Right forelimb (tissue), 1 donor: ENCODE results near the gene POF1B.
"Not testable (repeated sequence)": the region's sequence is repeated elsewhere in the genome, so short reads cannot be mapped to it uniquely, and the experiment has no call there.

Source experiments
- DNase-seq: peaks from one replicate; pipeline ENCODE4 v3.0.0-alpha.2; 2018

The POF1B gene, protein sequence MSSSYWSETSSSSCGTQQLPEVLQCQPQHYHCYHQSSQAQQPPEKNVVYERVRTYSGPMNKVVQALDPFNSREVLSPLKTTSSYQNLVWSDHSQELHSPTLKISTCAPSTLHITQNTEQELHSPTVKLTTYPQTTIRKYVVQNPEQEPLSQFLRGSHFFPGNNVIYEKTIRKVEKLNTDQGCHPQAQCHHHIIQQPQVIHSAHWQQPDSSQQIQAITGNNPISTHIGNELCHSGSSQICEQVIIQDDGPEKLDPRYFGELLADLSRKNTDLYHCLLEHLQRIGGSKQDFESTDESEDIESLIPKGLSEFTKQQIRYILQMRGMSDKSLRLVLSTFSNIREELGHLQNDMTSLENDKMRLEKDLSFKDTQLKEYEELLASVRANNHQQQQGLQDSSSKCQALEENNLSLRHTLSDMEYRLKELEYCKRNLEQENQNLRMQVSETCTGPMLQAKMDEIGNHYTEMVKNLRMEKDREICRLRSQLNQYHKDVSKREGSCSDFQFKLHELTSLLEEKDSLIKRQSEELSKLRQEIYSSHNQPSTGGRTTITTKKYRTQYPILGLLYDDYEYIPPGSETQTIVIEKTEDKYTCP

DNA sequence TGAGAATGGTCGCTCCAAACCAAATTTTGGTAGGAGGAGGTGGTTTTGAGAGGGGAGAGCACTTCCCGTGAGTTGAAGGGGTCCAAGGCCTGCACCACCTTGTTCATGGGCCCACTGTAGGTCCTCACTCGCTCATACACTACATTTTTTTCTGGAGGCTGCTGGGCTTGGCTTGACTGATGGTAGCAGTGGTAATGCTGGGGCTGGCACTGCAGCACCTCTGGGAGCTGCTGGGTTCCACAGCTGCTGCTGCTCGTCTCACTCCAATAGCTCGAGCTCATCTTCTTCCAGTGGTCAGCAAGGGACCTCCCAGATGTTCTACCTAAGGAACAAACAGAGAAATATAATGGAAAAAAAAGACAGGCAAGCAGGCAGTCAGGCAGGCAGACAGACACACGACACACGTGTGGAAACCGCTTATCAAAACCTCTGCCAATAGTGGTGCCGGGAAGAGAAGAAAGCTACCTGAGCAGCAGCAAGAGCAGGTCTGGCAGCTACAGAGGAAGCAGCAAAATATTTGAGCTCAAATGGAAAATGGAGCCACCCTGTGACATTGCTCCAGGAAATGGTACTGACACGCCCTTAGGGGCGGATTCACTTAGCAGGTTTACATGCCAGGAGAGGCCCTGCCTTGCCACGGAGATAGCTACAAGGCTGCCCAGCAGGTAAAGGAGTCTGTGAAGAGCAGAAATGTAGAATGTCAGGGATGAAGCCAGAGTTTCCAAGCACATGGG is at the start of gene POF1B:
Gene POF1B, minus strand, starts transcription at position 492 of the 734 bp plus-strand sequence. Its CDS starts 211 bp downstream, at position 281.
- DNase-seq, result no peak

DNA sequence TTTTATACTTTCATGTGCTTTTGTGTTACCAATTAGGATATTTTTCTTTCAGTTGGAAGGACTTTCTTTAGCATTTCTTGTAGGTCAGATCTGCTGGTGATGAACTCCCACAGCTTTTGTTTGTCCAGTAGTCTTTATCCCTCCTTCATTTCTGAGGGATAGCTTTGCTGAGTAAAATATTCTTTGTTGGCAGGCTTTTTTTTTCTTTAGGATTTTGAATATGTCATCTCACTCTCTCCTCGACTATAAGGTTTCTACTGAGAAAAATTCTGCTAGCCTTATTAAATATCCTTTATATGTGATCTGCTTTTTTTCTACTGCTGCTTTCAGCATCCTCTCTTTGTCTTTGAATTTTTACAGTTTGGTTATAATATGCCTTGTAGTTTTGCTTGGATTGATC is 49.6 kb upstream of the POF1B start:
- no peak for DNase-seq

DNA sequence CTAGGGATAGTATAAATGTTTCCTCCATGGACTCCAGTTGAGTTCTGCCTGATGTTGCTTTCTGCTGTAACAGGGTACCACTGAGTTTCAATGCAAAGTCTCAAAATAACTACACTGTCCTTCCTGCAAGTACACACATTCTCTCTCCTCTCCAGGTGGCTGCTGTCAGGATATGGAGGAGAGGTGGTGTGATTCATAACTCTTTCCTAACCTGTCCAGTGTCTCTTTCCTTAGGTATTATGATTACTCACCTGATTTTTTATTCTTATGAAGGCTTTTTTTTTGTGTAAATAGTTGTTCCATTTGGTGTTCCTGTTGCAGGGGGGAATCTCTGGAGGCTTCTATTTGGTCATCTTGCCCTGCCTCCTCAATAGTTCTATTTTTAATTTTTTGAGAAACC is 39.8 kb upstream of the POF1B start:
- no peak for DNase-seq

DNA sequence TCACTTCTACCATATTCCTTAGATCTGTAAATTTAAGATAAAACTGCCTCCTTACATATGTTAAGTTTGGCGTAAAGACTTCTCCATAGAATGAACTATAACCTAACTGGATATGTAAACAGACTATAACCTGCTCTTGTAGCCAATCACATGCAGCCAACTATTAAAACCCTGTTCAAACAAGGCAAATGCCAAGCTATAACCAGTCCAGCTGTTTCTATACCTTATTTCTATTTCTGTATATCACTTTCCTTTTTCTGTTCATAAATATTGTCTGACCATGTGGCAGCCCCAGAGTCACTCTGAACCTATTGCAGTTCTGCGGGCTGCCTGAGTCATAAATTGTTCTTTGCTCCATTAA is 12.4 kb upstream of the POF1B start:
- no peak for DNase-seq

DNA sequence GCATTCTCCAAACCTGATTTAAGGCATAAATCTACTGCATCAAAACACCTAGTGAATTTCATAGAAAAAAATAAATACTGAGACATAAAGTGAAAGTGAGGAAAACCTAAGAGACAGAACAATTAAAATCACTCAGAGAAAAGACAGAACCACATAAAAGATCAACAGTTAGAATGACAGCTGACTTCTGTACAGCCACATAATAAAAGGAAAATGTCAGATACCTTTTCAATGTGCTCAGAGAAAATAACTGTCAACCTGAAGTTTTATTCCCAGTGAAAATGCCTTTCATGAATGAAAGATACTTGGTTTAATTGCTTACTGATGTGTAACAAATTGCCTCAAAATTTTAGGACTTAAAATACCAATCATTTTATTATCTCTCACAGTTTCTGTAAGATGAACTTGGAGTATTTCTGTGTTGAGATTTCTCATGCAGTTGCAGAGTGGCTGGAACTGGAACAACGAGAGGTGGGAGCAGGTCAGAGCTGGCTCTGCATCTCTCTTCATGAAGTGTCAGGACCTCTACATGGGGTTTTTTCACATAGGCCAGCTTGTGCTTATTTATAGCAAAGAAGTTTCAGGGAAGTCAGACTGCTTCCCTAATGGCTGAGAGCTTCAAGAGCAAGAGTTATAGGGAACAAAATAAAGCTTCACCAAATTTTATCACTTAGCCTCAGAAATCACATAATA is 11.9 kb upstream of the POF1B start:
- DNase-seq, result no peak

DNA sequence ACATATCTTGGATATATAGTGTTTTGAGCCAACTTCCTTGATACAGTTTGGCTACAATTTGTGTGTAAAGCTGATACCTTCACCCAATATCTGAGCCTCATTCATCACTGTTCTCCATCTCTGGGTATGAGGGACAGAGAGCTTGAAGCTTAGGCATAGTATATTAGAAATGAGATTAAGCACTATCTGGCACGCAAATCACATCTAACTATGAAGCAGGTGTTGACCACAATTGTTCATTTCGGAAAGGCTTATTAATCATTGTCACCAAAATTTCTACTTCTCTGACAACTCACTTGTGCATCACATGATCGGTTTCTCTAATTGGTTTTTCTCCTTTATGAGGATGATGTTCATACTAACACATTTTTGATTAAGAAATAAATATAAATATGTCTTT is 2.1 kb upstream of the POF1B start:
- DNase-seq, result no peak

DNA sequence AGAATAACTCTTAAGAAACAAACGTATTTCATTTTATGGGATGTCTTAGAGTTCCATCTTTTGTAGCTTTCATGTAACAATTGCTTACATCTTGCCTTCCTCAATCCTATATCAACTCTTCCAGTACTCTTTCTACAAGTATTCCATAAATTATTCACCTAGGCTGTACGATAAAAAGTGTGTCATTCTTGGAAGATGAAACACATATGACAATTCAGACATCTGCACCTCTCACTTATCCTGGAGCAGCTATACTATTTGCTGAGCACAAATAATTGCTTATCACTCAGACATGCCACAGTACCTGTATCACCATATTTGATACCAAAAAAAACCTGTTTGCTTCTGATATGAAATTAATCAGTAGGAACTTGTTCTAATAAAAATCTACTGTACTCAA is 1.0 kb downstream of the POF1B start:
- no peak for DNase-seq

DNA sequence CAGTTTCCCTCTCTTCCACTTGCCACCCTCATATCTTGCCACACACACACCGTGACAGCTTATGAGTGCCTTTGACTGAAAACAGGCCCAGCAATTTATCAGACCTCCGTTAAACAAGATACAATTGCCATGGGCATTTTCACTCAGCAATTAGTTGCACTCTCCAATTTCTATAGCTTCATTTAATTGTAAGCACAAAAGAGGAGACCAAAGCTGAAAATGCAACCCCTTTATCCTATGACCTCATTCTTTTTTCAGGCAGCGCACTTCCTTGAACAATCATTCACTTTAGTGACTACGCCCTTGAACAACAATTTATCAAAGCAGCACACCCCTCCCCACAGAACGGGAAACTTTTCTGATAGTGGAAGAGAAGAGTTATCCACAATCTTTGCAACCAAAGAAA is 4.1 kb downstream of the POF1B start:
- DNase-seq, result no peak

DNA sequence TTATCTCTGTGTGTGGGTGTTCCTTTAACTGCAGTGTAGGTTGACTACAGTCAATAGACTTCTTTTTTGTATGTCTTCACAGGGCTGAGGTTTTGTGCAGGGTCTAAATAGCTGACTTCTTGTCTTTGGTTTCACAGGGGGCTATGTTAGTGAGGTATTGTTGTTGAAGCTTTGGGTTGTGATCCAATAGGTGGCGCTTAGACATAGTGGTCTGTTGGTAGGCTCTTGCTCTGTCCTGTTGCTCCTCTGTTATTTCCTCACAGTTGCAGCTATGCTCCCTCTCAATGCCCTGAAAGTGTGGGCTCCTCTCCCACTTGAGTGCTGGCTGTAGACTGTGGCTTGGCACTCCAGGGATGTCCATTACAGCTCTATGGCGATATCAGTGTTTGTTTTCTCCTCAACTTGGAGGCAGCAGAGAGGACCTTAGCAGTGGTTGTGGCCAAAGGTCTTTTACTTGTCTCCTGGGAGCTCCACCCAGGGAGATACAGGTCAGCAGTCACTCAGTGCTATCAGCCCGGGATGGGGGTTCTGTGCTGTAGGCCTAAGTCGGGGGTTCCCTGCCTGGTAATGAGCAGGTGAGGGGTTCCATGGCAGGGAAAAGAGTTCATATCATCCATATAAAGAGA is 14.0 kb downstream of the POF1B start:
- no peak for DNase-seq

DNA sequence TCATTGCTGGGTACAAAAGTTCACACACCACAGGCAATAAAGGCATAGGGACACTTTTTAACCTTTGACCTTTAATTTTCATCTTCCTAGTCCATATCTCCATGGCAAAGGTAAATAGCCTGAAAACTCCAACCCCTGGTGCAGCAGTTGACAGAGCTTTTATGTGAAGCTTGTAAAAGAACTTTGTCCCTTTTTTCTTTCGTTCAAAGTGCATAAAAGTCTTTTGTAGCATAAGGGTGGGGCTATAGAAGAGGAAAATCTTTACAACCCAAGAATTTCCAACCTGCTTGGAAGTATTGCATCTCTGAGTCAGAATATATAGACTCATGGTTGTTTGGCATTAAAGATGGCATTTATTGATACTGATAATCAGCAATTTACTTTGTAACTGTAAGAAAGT is 20.4 kb downstream of the POF1B start:
- DNase-seq, result no peak

DNA sequence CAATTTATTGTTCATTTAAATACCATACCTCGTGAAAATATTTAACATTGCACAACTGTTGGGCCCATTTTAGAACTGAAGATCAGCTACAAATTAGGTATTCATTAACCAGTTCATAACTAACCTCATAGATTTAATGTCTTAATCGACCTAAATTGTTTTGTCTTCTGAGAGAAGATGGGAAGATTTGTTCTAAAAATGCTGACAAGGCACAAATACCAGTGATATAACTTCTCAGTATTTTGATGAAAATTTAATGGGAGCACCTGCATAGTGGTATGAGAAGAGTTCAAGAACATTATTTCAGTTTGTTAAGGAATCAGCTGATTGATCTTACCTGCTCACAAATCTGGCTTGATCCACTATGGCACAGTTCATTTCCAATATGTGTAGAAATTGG is 33.9 kb downstream of the POF1B start:
- no peak for DNase-seq

DNA sequence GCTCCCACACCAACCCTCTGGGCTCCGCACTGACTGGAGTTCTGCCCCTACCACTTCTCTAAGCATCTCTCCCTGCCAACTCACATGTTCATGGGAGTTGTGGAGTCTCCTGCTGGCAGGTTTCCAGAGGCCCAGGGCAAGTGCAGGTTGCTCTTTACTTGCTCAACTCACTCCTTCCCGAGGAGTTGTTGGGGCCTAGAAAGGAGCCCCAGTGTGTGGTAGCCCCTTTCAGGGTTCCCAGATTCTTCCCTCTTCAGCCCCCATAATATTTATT is 52.5 kb downstream of the POF1B start:
- DNase-seq, result no peak

DNA sequence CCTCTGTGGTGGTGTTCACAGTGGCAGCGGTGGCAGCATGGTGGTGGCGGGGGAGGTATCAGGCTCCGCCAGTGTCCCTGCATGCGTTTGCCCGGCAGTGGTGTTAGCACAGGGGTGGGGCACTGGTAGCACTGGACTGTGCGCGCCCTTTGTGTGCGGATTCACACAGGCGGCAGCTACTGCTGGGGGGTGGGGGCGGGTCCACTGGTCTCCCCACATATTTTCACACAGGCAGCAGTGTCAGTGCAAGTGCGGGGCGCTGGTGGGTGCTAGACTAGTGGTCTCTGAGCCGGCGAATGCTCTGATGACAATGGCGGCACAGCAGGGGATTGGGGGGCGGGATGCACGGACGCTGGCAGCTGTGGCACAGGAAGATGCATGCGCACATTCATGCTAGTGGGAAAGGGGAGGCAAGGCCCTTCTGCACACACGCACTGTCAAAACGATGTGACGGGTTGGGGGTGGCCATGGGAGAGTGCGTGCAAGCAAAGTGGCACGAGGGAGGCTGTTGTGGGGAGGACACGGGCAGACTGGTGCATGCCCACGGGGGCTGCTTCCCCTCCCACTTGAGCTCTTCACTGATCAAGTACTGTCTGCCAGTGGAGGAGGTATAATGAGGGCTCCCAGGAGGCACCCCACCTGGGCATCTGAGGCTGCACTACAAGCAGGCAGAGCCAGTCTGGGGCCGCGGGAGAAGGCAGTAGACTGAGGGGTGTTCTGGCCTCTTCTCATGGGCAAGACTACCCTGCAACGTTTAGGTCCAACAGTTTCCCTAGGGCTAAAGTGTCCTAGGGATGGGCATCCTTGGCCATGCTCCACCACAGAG is 53.0 kb downstream of the POF1B start:
- DNase-seq, result no peak

DNA sequence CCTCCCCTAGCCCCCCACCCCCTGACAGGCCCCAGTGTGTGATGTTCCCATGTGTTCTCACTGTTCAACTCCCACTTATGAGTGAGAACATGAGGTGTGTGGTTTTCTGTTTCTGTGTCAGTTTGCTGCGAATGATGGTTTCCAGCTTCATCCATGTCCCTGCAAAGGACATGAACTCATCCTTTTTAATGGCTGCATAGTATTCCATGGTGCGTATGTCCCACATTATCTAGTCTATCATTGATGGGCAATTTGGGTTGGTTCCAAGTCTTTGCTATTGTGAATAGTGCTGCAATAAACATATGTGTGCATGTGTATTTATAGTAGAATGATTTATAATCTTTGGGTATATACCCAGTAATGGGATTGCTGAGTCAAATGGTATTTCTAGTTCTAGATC is 68.1 kb downstream of the POF1B start:
- DNase-seq, result not testable (repeated sequence)

DNA sequence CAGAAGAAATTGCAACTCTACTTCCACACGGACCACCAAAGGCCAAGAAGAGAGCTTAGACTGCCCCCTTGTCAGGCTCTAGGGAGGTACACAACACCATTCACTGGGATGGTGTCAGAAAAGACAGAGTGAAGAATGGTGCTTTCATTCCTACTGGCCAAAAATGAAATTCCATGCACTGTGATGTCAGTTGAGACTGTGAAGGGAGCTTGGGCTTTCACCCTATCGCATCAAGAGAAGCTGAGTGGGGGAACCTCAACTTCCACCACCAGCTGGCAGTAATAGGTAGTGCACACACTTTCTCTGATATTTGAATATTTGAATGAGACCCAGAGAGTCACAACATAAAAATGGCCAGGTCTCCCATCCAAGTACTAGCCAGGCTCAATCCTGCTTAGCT is 69.7 kb downstream of the POF1B start:
- no peak for DNase-seq

DNA sequence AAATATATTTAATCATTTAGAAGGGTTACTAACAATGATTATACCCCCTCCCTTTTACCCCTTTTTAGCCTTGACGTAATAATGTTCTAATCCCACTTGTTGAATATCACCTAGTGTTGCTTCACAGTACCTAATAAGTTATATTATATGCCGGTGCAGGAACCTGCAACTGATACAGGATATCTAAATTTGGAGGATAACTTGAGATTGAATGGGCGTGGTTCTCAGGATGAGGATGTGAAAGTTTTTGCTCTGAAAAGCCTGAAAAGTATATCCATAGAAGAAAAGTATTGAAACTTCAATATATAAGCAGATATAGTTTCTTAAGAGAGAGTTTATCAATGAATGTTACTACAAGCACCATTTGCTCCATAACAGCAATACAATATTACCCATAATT is 75.9 kb downstream of the POF1B start:
- DNase-seq, result no peak

DNA sequence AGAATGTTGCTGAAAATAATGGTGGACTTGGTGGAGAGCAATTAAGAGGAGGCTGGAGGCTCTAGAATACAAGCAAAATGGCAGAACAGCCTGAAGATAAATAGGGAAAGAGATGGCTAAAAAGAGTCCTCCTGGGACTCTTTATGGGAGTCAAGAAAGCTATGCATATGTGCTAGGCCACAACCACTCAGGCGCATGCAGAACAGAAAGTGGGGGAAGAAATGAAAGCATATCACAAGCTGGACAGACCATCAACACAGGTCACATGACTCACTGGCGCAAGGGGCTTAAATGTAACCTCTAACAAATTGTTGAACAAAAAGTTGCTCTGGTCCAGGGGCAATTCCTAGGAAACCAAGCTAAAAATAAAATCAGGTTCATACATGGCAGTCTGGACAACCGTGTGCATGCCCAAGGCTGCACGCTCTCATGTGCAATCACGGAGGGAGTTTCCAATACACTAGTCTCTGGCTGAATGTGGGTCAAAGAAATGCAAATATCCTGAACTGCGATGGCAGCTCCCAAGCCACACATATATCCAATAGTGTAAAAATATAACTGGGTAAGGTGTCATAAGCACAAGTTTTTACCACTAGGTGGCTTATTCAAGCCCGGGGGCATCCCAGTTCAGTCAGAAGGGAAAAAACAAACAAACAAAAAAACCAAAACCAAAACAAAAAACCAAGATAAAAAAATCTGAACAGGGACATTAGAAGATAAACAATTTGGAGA is 90.3 kb downstream of the POF1B start:
- no peak for DNase-seq

DNA sequence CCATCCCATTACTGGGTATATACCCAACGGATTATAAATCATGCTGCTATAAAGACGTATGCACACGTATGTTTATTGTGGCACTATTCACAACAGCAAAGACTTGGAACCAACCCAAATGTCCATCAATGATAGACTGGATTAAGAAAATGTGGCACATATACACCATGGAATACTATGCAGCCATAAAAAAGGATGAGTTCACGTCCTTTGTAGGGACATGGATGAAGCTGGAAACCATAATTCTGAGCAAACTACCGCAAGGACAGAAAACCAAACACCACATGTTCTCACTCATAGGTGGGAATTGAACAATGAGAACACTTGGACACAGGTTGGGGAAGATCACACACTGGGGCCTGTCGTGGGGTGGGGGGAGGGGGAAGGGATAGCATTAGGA is 94.2 kb downstream of the POF1B start:
- DNase-seq, result not testable (repeated sequence)

DNA sequence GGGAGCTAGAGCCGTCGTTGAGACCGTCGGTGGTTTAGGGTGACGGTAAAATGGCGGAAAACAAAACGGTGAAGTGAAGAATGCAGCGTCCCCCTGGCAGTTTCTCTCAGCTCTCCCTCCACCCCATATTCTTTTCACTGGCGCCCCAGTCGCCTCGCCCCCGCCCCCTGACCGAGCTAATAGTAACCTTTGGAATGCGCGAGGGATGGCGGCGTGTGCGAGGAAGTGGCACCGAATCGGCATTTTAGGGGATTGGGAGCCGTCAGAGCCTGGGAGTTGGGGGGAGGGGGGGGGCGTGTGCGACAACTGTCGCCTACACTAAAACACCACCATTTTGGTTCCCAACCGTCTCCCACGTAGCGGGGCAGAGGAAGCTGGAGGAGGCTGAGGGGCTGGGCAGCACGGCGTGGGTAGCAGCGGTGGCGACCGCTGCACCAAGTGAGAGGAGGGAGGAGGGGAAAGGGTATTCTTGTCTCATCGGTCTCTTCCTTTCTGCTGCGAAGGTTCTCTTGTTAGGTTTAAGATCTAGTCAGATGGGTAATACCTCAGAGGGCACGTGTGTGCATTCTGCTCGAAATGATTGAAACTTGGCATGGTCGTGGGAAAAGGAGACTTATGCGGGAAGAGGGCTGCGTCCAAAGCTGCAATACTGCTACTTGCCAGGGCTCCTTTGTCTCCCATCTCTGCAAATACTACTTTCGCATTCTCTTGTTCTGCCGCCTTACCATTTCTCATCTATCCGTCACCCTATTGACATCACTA is 134.8 kb downstream of the POF1B start:
- DNase-seq, result peak; percentile 53

DNA sequence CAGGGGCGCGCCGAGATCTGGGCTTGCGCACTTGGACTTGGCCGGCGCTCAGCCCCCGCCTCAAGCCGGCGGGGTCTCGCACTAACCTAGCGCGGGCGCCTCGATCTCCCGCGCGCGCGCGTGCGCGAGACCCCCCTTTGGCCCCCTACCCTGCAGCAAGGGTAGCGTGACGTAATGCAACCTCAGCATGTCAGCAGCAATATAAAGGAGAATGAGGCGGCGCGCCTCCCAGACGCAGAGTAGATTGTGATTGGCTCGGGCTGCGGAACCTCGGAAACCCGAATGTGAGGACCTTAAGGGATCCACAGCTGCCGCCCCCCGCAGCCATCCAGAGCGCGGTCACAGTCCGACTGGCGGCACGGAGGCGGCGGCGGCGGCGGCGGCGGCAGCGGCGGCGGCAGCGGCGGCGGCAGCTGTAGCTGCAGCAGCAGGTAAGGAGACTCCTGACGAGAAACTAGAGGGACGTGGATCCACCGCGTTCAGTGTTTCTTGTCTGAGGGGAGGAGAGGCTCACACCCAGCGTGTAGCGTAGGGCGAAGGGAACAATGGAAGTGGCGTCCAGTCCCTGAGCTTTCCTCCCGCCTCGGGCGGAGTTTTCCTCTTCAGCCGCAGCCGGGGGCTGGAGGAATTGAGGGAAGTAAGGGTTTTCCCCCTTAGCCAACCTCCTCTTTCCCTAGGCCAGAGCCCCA is 135.6 kb downstream of the POF1B start, which contains the start of the genes SATL1 and ZNF711:
Gene SATL1, minus strand, starts transcription at position 19 of the 689 bp plus-strand sequence. CDS start 134,811 bp downstream, outside the sequence.
Gene ZNF711, plus strand, starts transcription at position 231 of the 689 bp plus-strand sequence. CDS start 3,582 bp downstream, outside the sequence.
- peak; percentile 83 for DNase-seq
